Measurements from ENCODE around the gene BANF2.

DNA sequence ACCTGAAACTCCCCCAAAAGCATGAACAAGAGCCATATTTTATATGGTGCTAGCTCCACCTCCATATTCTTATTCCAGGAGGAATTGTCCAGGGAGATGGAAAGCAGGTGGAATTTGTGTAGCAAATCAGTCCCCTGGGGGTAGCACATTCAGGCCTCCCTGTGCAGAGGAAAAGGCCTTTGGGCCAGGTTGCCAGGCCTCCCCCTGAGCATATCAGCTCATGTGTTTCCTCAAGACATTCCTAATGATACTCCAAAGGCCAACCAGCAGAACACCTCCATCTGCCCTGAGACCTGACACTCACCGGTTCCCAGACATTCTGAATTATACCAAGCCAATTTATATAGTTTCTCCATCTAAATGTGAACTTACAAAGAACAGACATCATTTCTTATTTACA is 2.6 kb upstream of the BANF2 start:
- TF ChIP-seq, protein P1, sequence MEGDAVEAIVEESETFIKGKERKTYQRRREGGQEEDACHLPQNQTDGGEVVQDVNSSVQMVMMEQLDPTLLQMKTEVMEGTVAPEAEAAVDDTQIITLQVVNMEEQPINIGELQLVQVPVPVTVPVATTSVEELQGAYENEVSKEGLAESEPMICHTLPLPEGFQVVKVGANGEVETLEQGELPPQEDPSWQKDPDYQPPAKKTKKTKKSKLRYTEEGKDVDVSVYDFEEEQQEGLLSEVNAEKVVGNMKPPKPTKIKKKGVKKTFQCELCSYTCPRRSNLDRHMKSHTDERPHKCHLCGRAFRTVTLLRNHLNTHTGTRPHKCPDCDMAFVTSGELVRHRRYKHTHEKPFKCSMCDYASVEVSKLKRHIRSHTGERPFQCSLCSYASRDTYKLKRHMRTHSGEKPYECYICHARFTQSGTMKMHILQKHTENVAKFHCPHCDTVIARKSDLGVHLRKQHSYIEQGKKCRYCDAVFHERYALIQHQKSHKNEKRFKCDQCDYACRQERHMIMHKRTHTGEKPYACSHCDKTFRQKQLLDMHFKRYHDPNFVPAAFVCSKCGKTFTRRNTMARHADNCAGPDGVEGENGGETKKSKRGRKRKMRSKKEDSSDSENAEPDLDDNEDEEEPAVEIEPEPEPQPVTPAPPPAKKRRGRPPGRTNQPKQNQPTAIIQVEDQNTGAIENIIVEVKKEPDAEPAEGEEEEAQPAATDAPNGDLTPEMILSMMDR (IDR thresholded peaks at IDR 0.05): no peak
- TF ChIP-seq POLR2AphosphoS5 (IDR thresholded peaks at IDR 0.05; ENCODE audit: insufficient read depth in 1 of 2, low read depth in 1 of 2) (no peak), POLR2A (IDR thresholded peaks at IDR 0.05) (no peak)

Data from vagina (tissue), 2 donors.